HepG2 (cell line): ENCODE data around the gene NEK3. TPM values are rescaled to one million over a fixed set of nuclear protein-coding genes. Genes with fewer than 3 reads are reported as not detected.
A peak's percentile ranks its signal among the peaks of the same experiment; 100 is the strongest.

ENCODE experiments used
- ATAC-seq: fragments of 200-7000 bp; cut with Tn5 transposase; 3 replicates; pipeline ENCODE4 v1.9.1; 2020; ENCODE audit warnings: mild to moderate bottlenecking, moderate library complexity
- BruUV-seq: library from RNA; stranded (reverse); fragments of 400-500 nt; replicated peaks from 2 replicates; lab custom pipeline; 2021; lab: Mats Ljungman, UMichigan
- CTCF ChIA-PET: fragments of 300-600 bp; formaldehyde crosslinking; extraction: SDS; loops from one replicate; lab custom pipeline; 2021; ENCODE audit warnings: low total read pairs, inconsistent platforms, low intra/inter-chr PET ratio; lab: Yijun Ruan, JAX
- POLR2A ChIA-PET: fragments of 350-600 bp; sonication (Branson Sonifier 250); formaldehyde crosslinking; loops from one replicate; lab custom pipeline; 2020; ENCODE audit warnings: antibody characterized with exemption, inconsistent platforms; lab: Yijun Ruan, JAX
- DNase-seq: peaks from one replicate; pipeline ENCODE4 v3.0.0-alpha.2; 2015; ENCODE audit warnings: low spot score
- FAIRE-seq: peaks from 3 replicates; lab custom pipeline; 2011; peaks lifted over from hg19 to GRCh38; lab: Jason Lieb, UNC
- H2AFZ ChIP-seq: one replicate; pipeline ENCODE4 v1.6.1; 2011; ENCODE audit warnings: low read length, inconsistent platforms
- H3K27ac ChIP-seq: fragments of 300-600 bp; 3 replicates; pipeline ENCODE4 v1.8.0; 2011; ENCODE audit warnings: mixed run types, mild to moderate bottlenecking, mixed read lengths, low read length, inconsistent platforms; ENCODE audit not compliant: insufficient read depth; ENCODE audit errors: extremely low read length
- H3K27me3 ChIP-seq, 2 experiments: fragments of 200-600 bp in 1 of 2; 2 replicates in 1 of 2; 3 replicates in 1 of 2; pipeline versions ENCODE4 v1.6.0 to v1.8.0; 2011; ENCODE audit warnings: low read length in 2 of 2, mild to moderate bottlenecking in 2 of 2, moderate library complexity in 2 of 2, inconsistent platforms in 1 of 2; ENCODE audit not compliant: insufficient read depth in 2 of 2, control insufficient read depth in 1 of 2
- H3K36me3 ChIP-seq, 2 experiments: fragments of 200-600 bp in 1 of 2; replicated peaks in 1 of 2; 2 replicates in 1 of 2; 3 replicates in 1 of 2; pipeline versions ENCODE4 v1.5.1 to v1.8.0; 2011; ENCODE audit warnings: low read length in 2 of 2, inconsistent platforms in 1 of 2; ENCODE audit not compliant: insufficient read depth in 2 of 2, control insufficient read depth in 1 of 2
- H3K4me1 ChIP-seq: 2 replicates; pipeline ENCODE4 v1.5.1; 2012; ENCODE audit warnings: low read length, inconsistent platforms; ENCODE audit not compliant: insufficient read depth
- H3K4me2 ChIP-seq: 2 replicates; pipeline ENCODE4 v1.6.0; 2011; ENCODE audit warnings: low read depth, low read length, inconsistent platforms
- H3K4me3 ChIP-seq, 3 experiments: fragments of 200-600 bp in 1 of 3; sonication (generic), shearing (Covaris generic) in 1 of 3; replicated peaks in 1 of 3; 2 replicates each; pipeline ENCODE4 v1.5.1; 2011 to 2016; ENCODE audit warnings: low read length in 3 of 3, inconsistent platforms in 2 of 3, low read depth in 2 of 3, mild to moderate bottlenecking in 2 of 3, control low read depth in 1 of 3, mixed read lengths in 1 of 3; ENCODE audit not compliant: insufficient read depth in 1 of 3
- H3K79me2 ChIP-seq: one replicate; pipeline ENCODE4 v1.6.1; 2011; ENCODE audit warnings: low read length, inconsistent platforms; ENCODE audit not compliant: insufficient read depth
- H3K9ac ChIP-seq: 2 replicates; pipeline ENCODE4 v1.6.0; 2011; ENCODE audit warnings: mild to moderate bottlenecking, low read depth, low read length, inconsistent platforms; ENCODE audit not compliant: insufficient read depth
- H3K9me3 ChIP-seq: 2 replicates; pipeline ENCODE4 v1.5.1; 2012; ENCODE audit warnings: mild to moderate bottlenecking, low read length
- H4K20me1 ChIP-seq: 2 replicates; pipeline ENCODE4 v1.6.0; 2011; ENCODE audit warnings: inconsistent platforms, mild to moderate bottlenecking, low read length, moderate library complexity; ENCODE audit not compliant: insufficient read depth
- ATF7 ChIP-seq, 2 experiments: fragments of 450-650 bp in 1 of 2; sonication (generic) in 1 of 2; formaldehyde crosslinking in 1 of 2; IDR thresholded peaks; 2 replicates each; pipeline versions ENCODE4 v1.4.0 to v1.6.1; 2016 to 2020; ENCODE audit warnings: antibody characterized with exemption in 1 of 2, mild to moderate bottlenecking in 1 of 2, missing genetic modification reagents in 1 of 2
- MAFF ChIP-seq: IDR thresholded peaks from 2 replicates; pipeline ENCODE4 v1.6.1; 2011; ENCODE audit warnings: low read depth, low read length, improper control_type of control experiment
- MAFK ChIP-seq, 2 experiments: IDR thresholded peaks in 1 of 2; conservative IDR thresholded peaks in 1 of 2; 2 replicates each; pipeline ENCODE4 v1.6.1; 2011; ENCODE audit warnings: improper control_type of control experiment in 2 of 2, low read length in 2 of 2
- NR2C2 ChIP-seq: sonication (generic); formaldehyde crosslinking; IDR thresholded peaks from 2 replicates; pipeline ENCODE4 v1.4.0; 2020; ENCODE audit warnings: missing genetic modification reagents, mild to moderate bottlenecking, moderate library complexity, borderline replicate concordance
- YEATS4 ChIP-seq: sonication (generic); formaldehyde crosslinking; IDR thresholded peaks from 2 replicates; pipeline ENCODE4 v1.4.0; 2020; ENCODE audit warnings: missing genetic modification reagents, borderline replicate concordance
- WGBS: methylation state at CpG from one replicate; pipeline ENCODE4 v1.1.6; 2017; ENCODE audit warnings: low lambda C conversion rate; 5-methylcytosine and 5-hydroxymethylcytosine counted together
- in situ Hi-C: cut with HindIII; loops from 2 replicates; pipeline ENCODE4 v1.10.0; 2017; ENCODE audit warnings: low pct_unique_long_range_greater_than_20kb; ENCODE audit not compliant: extremely low pct_ligation_motif_present
- intact Hi-C: fragments of 100-400 bp; cut with micrococcal nuclease; formaldehyde crosslinking; loops from one replicate; pipeline ENCODE4 v1.10.0; 2022; ENCODE audit not compliant: unreplicated experiment
- polyA plus RNA-seq, 8 experiments: library from polyadenylated mRNA; depleted of rRNA in 3 of 8; stranded (reverse) in 7 of 8; unstranded in 1 of 8; fragments of >200 nt; fragmentation: Illumina TruSeq in 4 of 8; extraction: Trizol in 4 of 8; gene quantifications; 2 replicates each; pipeline versions ENCODE4 v1.2.1 to v1.2.3, GENCODE V29; 2011 to 2016; ENCODE audit warnings: low read depth in 4 of 8, missing spikeins in 1 of 8, mixed read lengths in 1 of 8; ENCODE audit not compliant: insufficient read depth in 1 of 8
- total RNA-seq, 5 experiments: library from RNA; depleted of rRNA; stranded (reverse); fragments of >200 nt; fragmentation: Illumina TruSeq; extraction: Trizol; gene quantifications; 2 replicates each; pipeline ENCODE4 v1.2.3, GENCODE V29; 2016; ENCODE audit warnings: low read depth in 1 of 5

The NEK3 gene
- total and polyA plus RNA-seq, 2 of the 13 experiments (the other 11 are each of a cell fraction or from before 2014, with no cell fraction given) = 36.7 to 68.2 TPM

- ChIA-PET POLR2A (no interaction called here), CTCF (no interaction called here)
- Histone ChIP-seq H3K4me2 (no peak overlapping the region), H3K36me3 (no peaks in the 10 kb centered on the region), H3K79me2 (no peaks in the 10 kb centered on the region), H3K9me3 (no peaks in the 10 kb centered on the region), H3K9ac (no peak overlapping the region), H3K27me3 (no peaks in the 10 kb centered on the region), H4K20me1 (no peaks in the 10 kb centered on the region), H2AFZ (no peak overlapping the region), H3K4me3 (no peak overlapping the region), H3K27ac (no peak overlapping the region), H3K4me1 (peaks cover 34% of the 10 kb centered on the region)
- no TSS peak for BruUV-seq
- 97% methylated on average over 2 of the region's 2 CpGs for WGBS
- peak; percentile 71; the same call in 1 of the 2 replicates for TF ChIP-seq ATF7 (IDR thresholded peaks at IDR 0.05)
- TF ChIP-seq ATF7 (CRISPR knock-in tag; IDR thresholded peaks at IDR 0.05) = no peak
- TF ChIP-seq YEATS4 (CRISPR knock-in tag) = no peak
- DNase-seq = no peak
- ATAC-seq = no peak
- intact Hi-C loops = no loop called here
- no peak for FAIRE-seq
- in situ Hi-C loops = no loop called here
Observed at GRCh38 chr13:52092087-52092486, 67.3 kb downstream of the NEK3 start.

GRCh38 chr13:52091473-52091872 is 67.9 kb downstream of the NEK3 start:
- TF ChIP-seq NR2C2 = no peak
- peak; percentile 31; the same call in 1 of the 2 replicates for TF ChIP-seq MAFF
- peak; percentile 18 to 66; a peak in 2 of 4 replicates for TF ChIP-seq MAFK (conservative IDR thresholded peaks at IDR 0.05 in 1 of 2, IDR thresholded peaks at IDR 0.05 in 1 of 2; ENCODE audit: low read length in 2 of 2)
- TF ChIP-seq, all 625 proteins: peak for 2
- no peak overlapping the region for H3K4me3 ChIP-seq
- CTCF ChIA-PET = no interaction called here

More at GRCh38 chr13:52091473-52091872, 67.9 kb downstream of the NEK3 start:
- no peaks in the 10 kb centered on the region for H3K36me3 ChIP-seq
- no peaks in the 10 kb centered on the region for H4K20me1 ChIP-seq
- no peaks in the 10 kb centered on the region for H3K79me2 ChIP-seq
- H3K4me2 ChIP-seq = no peak overlapping the region
- H3K9ac ChIP-seq = no peak overlapping the region
- intact Hi-C loops = no loop called here
- H3K4me1 ChIP-seq = peaks cover 31% of the 10 kb centered on the region
- 62% methylated on average over 2 of the region's 2 CpGs for WGBS
- H3K27ac ChIP-seq = no peak overlapping the region
- H3K27me3 ChIP-seq = no peaks in the 10 kb centered on the region
- POLR2A ChIA-PET = no interaction called here
- DNase-seq = no peak
- no peak overlapping the region for H2AFZ ChIP-seq
- FAIRE-seq = no peak
- BruUV-seq = no TSS peak
- no peaks in the 10 kb centered on the region for H3K9me3 ChIP-seq
- ATAC-seq = no peak
- in situ Hi-C loops = no loop called here
